Skin epidermis (tissue), 12 donors: Measurements from ENCODE around the gene BRD3OS.

Experiments
- H3K27ac ChIP-seq, 21 experiments: fragments of 200-600 bp; sonication (generic) in 11 of 21; one replicate each; pipeline ENCODE4 v1.5.0; 2020; ENCODE audit warnings: mild to moderate bottlenecking in 3 of 21, inconsistent platforms in 2 of 21, moderate library complexity in 2 of 21
- H3K4me3 ChIP-seq, 7 experiments: fragments of 200-600 bp; sonication (generic) in 2 of 7; one replicate each; pipeline ENCODE4 v1.5.0; 2020; ENCODE audit warnings: inconsistent platforms in 2 of 7, mild to moderate bottlenecking in 2 of 7, moderate library complexity in 1 of 7

Gene BRD3OS

GRCh38 chr9:134059661-134060395 is 34.5 kb downstream of the BRD3OS start:
- H3K4me3 ChIP-seq, result no peak overlapping the region
- peak overlapping the region in 1 of 21 experiments; percentile 21 for H3K27ac ChIP-seq

- no peak overlapping the region for H3K4me3 ChIP-seq
- no peak overlapping the region for H3K27ac ChIP-seq
These were observed 35.3 kb downstream of the BRD3OS start for GRCh38 chr9:134060546-134060945.

GRCh38 chr9:134061019-134061687 is 35.9 kb downstream of the BRD3OS start:
- Histone ChIP-seq H3K27ac (no peak overlapping the region), H3K4me3 (no peak overlapping the region)

GRCh38 chr9:134061688-134062371 is 36.5 kb downstream of the BRD3OS start:
- Histone ChIP-seq H3K4me3 (no peak overlapping the region), H3K27ac (peak overlapping the region in 1 of 21 experiments; percentile 5)

- Histone ChIP-seq H3K27ac (peak overlapping the region in 1 of 21 experiments; percentile 5), H3K4me3 (no peak overlapping the region)
These were observed 37.3 kb downstream of the BRD3OS start for GRCh38 chr9:134062461-134063087.

- H3K27ac ChIP-seq, result no peak overlapping the region
- no peak overlapping the region for H3K4me3 ChIP-seq
These were observed 37.8 kb downstream of the BRD3OS start for GRCh38 chr9:134063088-134063570.

- Histone ChIP-seq H3K27ac (no peak overlapping the region), H3K4me3 (no peak overlapping the region)
These were observed 38.5 kb downstream of the BRD3OS start for GRCh38 chr9:134063571-134064450.

GRCh38 chr9:134064711-134065110 is 39.4 kb downstream of the BRD3OS start:
- no peak overlapping the region for H3K4me3 ChIP-seq
- H3K27ac ChIP-seq, result peak overlapping the region in 1 of 21 experiments; percentile 90

GRCh38 chr9:134065612-134066419 is 40.5 kb downstream of the BRD3OS start:
- Histone ChIP-seq H3K4me3 (peak overlapping the region; percentile 62 to 87 (median 81)), H3K27ac (peak overlapping the region in 20 of 21 experiments; percentile 2 to 90 (median 75))

GRCh38 chr9:134066526-134066912 is 41.2 kb downstream of the BRD3OS start:
- Histone ChIP-seq H3K4me3 (peak overlapping the region; percentile 62 to 87 (median 81)), H3K27ac (peak overlapping the region in 20 of 21 experiments; percentile 15 to 90 (median 76))

GRCh38 chr9:134066913-134067851 is 41.9 kb downstream of the BRD3OS start:
- H3K27ac ChIP-seq, result peak overlapping the region in 20 of 21 experiments; percentile 31 to 90 (median 76)
- peak overlapping the region; percentile 62 to 87 (median 81) for H3K4me3 ChIP-seq

- H3K27ac ChIP-seq, result peak within 1 kb of the TSS; percentile 88 to 98 (median 95)
- H3K4me3 ChIP-seq, result peak within 1 kb of the TSS; percentile 65 to 87 (median 81)
These were observed 42.8 kb downstream of the BRD3OS start, which contains the start of gene BRD3 for GRCh38 chr9:134067904-134068743. Gene BRD3 (minus strand): TSS chr9:134068026. CDS start chr9:134053477, 14,549 bp downstream.

- peak overlapping the region; percentile 65 to 87 (median 81) for H3K4me3 ChIP-seq
- H3K27ac ChIP-seq, result peak overlapping the region in 19 of 21 experiments; percentile 74 to 98 (median 95)
These were observed 43.6 kb downstream of the BRD3OS start for GRCh38 chr9:134068744-134069479.

GRCh38 chr9:134069480-134070399 is 44.5 kb downstream of the BRD3OS start:
- no peak overlapping the region for H3K4me3 ChIP-seq
- no peak overlapping the region for H3K27ac ChIP-seq
